Prostate gland (tissue), 2 donors: ENCODE measurements around the gene PRND. TPM values are rescaled to one million over a fixed set of nuclear protein-coding genes. Genes with fewer than 3 reads are reported as not detected.

Source experiments
- DNase-seq: peaks from one replicate; pipeline ENCODE4 v3.0.0-alpha.2; 2019; ENCODE audit warnings: low spot score
- H3K27ac ChIP-seq, 2 donors: fragments of 200-600 bp; sonication (generic); 2 replicates each; pipeline ENCODE4 v1.5.1; 2017 to 2019
- H3K27me3 ChIP-seq: fragments of 200-600 bp; sonication (generic); replicated peaks from 2 replicates; pipeline ENCODE4 v1.5.1; 2019; ENCODE audit not compliant: insufficient read depth
- H3K36me3 ChIP-seq, 2 donors: fragments of 200-600 bp; sonication (generic); 1 replicate in 1 of 2; 2 replicates in 1 of 2; pipeline versions ENCODE4 v1.5.1 to v1.8.1; 2017 to 2019
- H3K4me1 ChIP-seq: fragments of 200-600 bp; sonication (generic); replicated peaks from 2 replicates; pipeline ENCODE4 v1.5.1; 2019
- H3K4me3 ChIP-seq, 2 donors: fragments of 200-600 bp; sonication (generic); 2 replicates each; pipeline ENCODE4 v1.5.1; 2017 to 2019
- H3K9me3 ChIP-seq: fragments of 200-600 bp; sonication (generic); 2 replicates; pipeline ENCODE4 v1.5.1; 2017
- CTCF ChIP-seq, 4 experiments: fragments of 200-600 bp in 2 of 4; fragments of 450-650 bp in 2 of 4; sonication (generic) in 2 of 4; IDR thresholded peaks; 1 replicate in 3 of 4; 2 replicates in 1 of 4; pipeline ENCODE4 v1.5.1; 2016 to 2019; ENCODE audit warnings: antibody characterized with exemption in 4 of 4, mild to moderate bottlenecking in 2 of 4, moderate library complexity in 2 of 4
- POLR2A ChIP-seq: fragments of 450-650 bp; IDR thresholded peaks from one replicate; pipeline ENCODE4 v1.6.1; 2016; ENCODE audit warnings: antibody characterized with exemption, mild to moderate bottlenecking
- POLR2AphosphoS5 ChIP-seq: sonication (generic); formaldehyde crosslinking; IDR thresholded peaks from one replicate; pipeline ENCODE4 v1.6.1; 2017; ENCODE audit warnings: antibody characterized with exemption
- WGBS: methylation state at CpG from one replicate; pipeline ENCODE4 v1.1.5; 2018; 5-methylcytosine and 5-hydroxymethylcytosine counted together
- intact Hi-C: fragments of 100-400 bp; cut with DNase I; formaldehyde crosslinking; loops from one replicate; pipeline ENCODE4 v1.14.2; 2022
- total RNA-seq, 2 donors: library from RNA; depleted of rRNA; stranded (reverse); fragments of >200 nt; gene quantifications; one replicate each; pipeline ENCODE4 v1.1.0, GENCODE V29; 2016

The PRND gene
- total RNA-seq, 2 donors from 2014 or later, result 589 TPM; not detected in 1

- no peaks in the 10 kb centered on the region for H3K27me3 ChIP-seq
- TF ChIP-seq POLR2AphosphoS5 (no peak), POLR2A (no peak), CTCF (IDR thresholded peaks at IDR 0.05) (no peak)
- no peak overlapping the region for H3K4me3 ChIP-seq
- H3K27ac ChIP-seq, result no peak overlapping the region
- intact Hi-C loops, result no loop called here
- WGBS, result 94% methylated on average over 10 of the region's 10 CpGs
- no peaks in the 10 kb centered on the region for H3K9me3 ChIP-seq
- no peak for DNase-seq
- no peaks in the 10 kb centered on the region for H3K36me3 ChIP-seq
- H3K4me1 ChIP-seq, result no peaks in the 10 kb centered on the region
These were observed 41.6 kb downstream of the PRND start for GRCh38 chr20:4763261-4763660.

GRCh38 chr20:4763723-4764510 is 42.2 kb downstream of the PRND start:
- 68% methylated on average over 3 of the region's 3 CpGs for WGBS
- H3K27me3 ChIP-seq, result no peaks in the 10 kb centered on the region
- TF ChIP-seq POLR2A (no peak), POLR2AphosphoS5 (no peak), CTCF (IDR thresholded peaks at IDR 0.05) (no peak)
- no peak overlapping the region for H3K4me3 ChIP-seq
- H3K4me1 ChIP-seq, result no peaks in the 10 kb centered on the region
- no peaks in the 10 kb centered on the region for H3K36me3 ChIP-seq
- DNase-seq, result no peak
- intact Hi-C loops, result no loop called here
- H3K27ac ChIP-seq, result no peak overlapping the region
- H3K9me3 ChIP-seq, result no peaks in the 10 kb centered on the region

- Histone ChIP-seq H3K4me1 (no peaks in the 10 kb centered on the region), H3K4me3 (no peak overlapping the region), H3K27me3 (no peaks in the 10 kb centered on the region), H3K27ac (no peak overlapping the region), H3K9me3 (no peaks in the 10 kb centered on the region), H3K36me3 (no peaks in the 10 kb centered on the region)
- intact Hi-C loops, result no loop called here
- 25% methylated on average over 1 of the region's 1 CpG for WGBS
- no peak for TF ChIP-seq POLR2AphosphoS5
- no peak for TF ChIP-seq POLR2A
- no peak for TF ChIP-seq CTCF (IDR thresholded peaks at IDR 0.05)
- DNase-seq, result no peak
These were observed 43.1 kb downstream of the PRND start for GRCh38 chr20:4764805-4765204.

GRCh38 chr20:4765681-4766080 is 44.0 kb downstream of the PRND start:
- Histone ChIP-seq H3K27ac (no peak overlapping the region), H3K4me1 (no peaks in the 10 kb centered on the region), H3K36me3 (no peaks in the 10 kb centered on the region), H3K9me3 (no peaks in the 10 kb centered on the region), H3K27me3 (no peaks in the 10 kb centered on the region), H3K4me3 (no peak overlapping the region)
- no peak for DNase-seq
- intact Hi-C loops, result no loop called here
- whole genome bisulfite sequencing, result 100% methylated on average over 3 of the region's 3 CpGs
- no peak for TF ChIP-seq CTCF (IDR thresholded peaks at IDR 0.05)
- TF ChIP-seq POLR2A, result no peak
- no peak for TF ChIP-seq POLR2AphosphoS5

- no peak overlapping the region for H3K4me3 ChIP-seq
- 84% methylated on average over 2 of the region's 2 CpGs for WGBS
- DNase-seq, result no peak
These were observed 44.9 kb downstream of the PRND start for GRCh38 chr20:4766631-4767030.

More at GRCh38 chr20:4766631-4767030, 44.9 kb downstream of the PRND start:
- Histone ChIP-seq H3K4me1 (no peaks in the 10 kb centered on the region), H3K27me3 (no peaks in the 10 kb centered on the region), H3K36me3 (no peaks in the 10 kb centered on the region), H3K27ac (no peak overlapping the region), H3K9me3 (no peaks in the 10 kb centered on the region)
- no peak for TF ChIP-seq POLR2AphosphoS5
- TF ChIP-seq POLR2A, result no peak
- TF ChIP-seq CTCF (IDR thresholded peaks at IDR 0.05), result no peak
- intact Hi-C loops, result no loop called here
